ENCODE measurements around the gene WDFY1. TPM values are rescaled to one million over a fixed set of nuclear protein-coding genes. Genes with fewer than 3 reads are reported as not detected.
"Not testable (repeated sequence)": the region's sequence is repeated elsewhere in the genome, so short reads cannot be mapped to it uniquely, and the experiment has no call there.

Gene WDFY1
- total RNA-seq, 1 donor from 2014 or later: 52.6 TPM

DNA sequence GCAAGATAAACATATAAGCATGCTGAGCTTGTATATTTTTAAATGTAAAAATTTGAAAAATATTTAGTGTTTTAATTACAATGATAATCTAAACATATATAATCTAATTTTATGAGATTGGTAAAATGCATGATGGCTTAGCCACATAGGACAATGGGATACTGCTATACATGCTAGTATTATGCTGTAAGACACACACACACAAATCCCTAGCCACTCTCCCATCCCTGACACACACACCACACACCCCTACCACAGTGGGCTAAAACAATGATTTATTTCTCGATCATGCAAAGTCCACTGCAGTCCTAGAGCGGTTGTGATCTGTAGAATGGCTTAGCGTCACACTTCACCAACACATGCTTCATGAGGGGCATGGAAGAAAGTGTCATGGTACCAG, 71.5 kb downstream of the WDFY1 start:
- Histone ChIP-seq H2AFZ (ENCODE audit: low read depth, low read length) (no peak overlapping the region), H3K9me3 (ENCODE audit: insufficient read depth, low read depth, low read length) (no peaks in the 10 kb centered on the region), H3K4me1 (ENCODE audit: insufficient read depth, low read length) (no peaks in the 10 kb centered on the region), H3K4me3 (ENCODE audit: insufficient read depth, low read depth, low read length) (no peak overlapping the region), H3K36me3 (ENCODE audit: insufficient read depth, low read length) (peaks cover 31% of the 10 kb centered on the region), H4K20me1 (ENCODE audit: insufficient read depth, low read length) (no peaks in the 10 kb centered on the region), H3K4me2 (ENCODE audit: low read length) (no peak overlapping the region), H3K27me3 (ENCODE audit: insufficient read depth, low read length) (no peaks in the 10 kb centered on the region), H3K79me2 (ENCODE audit: insufficient read depth, low read length) (no peaks in the 10 kb centered on the region), H3K27ac (ENCODE audit: low read depth, low read length) (no peak overlapping the region), H3K9ac (ENCODE audit: low read length) (no peak overlapping the region)
- no peak for TF ChIP-seq EZH2 (IDR thresholded peaks at IDR 0.05; ENCODE audit: insufficient read depth, low read length)
- TF ChIP-seq, protein P1, sequence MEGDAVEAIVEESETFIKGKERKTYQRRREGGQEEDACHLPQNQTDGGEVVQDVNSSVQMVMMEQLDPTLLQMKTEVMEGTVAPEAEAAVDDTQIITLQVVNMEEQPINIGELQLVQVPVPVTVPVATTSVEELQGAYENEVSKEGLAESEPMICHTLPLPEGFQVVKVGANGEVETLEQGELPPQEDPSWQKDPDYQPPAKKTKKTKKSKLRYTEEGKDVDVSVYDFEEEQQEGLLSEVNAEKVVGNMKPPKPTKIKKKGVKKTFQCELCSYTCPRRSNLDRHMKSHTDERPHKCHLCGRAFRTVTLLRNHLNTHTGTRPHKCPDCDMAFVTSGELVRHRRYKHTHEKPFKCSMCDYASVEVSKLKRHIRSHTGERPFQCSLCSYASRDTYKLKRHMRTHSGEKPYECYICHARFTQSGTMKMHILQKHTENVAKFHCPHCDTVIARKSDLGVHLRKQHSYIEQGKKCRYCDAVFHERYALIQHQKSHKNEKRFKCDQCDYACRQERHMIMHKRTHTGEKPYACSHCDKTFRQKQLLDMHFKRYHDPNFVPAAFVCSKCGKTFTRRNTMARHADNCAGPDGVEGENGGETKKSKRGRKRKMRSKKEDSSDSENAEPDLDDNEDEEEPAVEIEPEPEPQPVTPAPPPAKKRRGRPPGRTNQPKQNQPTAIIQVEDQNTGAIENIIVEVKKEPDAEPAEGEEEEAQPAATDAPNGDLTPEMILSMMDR (IDR thresholded peaks at IDR 0.05; ENCODE audit: insufficient read depth, low read depth, low read length): no peak
- Mint-ChIP-seq H3K4me3 (ENCODE audit: unreplicated experiment) (no peak overlapping the region), H3K36me3 (ENCODE audit: low read depth, unreplicated experiment) (peaks cover 14% of the 10 kb centered on the region), H3K27ac (ENCODE audit: unreplicated experiment) (no peak overlapping the region), H3K4me1 (ENCODE audit: low read depth, unreplicated experiment) (no peaks in the 10 kb centered on the region), H3K9me3 (ENCODE audit: unreplicated experiment) (no peaks in the 10 kb centered on the region), H3K27me3 (ENCODE audit: low read depth, unreplicated experiment) (no peaks in the 10 kb centered on the region)
- DNase-seq (ENCODE audit: low read depth): no peak
- FAIRE-seq: no peak

DNA sequence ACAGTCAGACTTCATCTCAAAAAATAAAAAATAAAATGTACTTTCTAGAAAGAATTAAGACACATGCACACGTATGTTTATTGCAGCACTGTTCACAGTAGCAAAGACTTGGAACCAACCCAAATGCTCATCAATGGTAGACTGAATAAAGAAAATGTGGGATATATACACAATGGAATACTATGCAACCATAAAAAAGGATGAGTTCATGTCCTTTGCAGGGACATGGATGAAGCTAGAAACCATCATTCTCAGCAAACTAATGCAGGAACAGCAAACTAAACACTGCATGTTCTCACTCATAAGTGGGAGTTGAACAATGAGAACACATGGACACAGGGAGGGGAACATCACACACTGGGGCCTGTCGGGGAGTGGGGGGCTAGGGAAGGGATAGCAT, 72.4 kb downstream of the WDFY1 start:
- H3K4me2 ChIP-seq (ENCODE audit: low read length); H3K4me3 ChIP-seq (ENCODE audit: insufficient read depth, low read depth, low read length); H3K27ac Mint-ChIP-seq (ENCODE audit: unreplicated experiment); H3K79me2 ChIP-seq (ENCODE audit: insufficient read depth, low read length); H3K9me3 ChIP-seq (ENCODE audit: insufficient read depth, low read depth, low read length); H3K4me1 Mint-ChIP-seq (ENCODE audit: low read depth, unreplicated experiment); DNase-seq (ENCODE audit: low read depth); H4K20me1 ChIP-seq (ENCODE audit: insufficient read depth, low read length); FAIRE-seq; H3K4me3 Mint-ChIP-seq (ENCODE audit: unreplicated experiment); H3K27me3 ChIP-seq (ENCODE audit: insufficient read depth, low read length); H3K4me1 ChIP-seq (ENCODE audit: insufficient read depth, low read length); H3K27ac ChIP-seq (ENCODE audit: low read depth, low read length); H3K9me3 Mint-ChIP-seq (ENCODE audit: unreplicated experiment); H3K36me3 Mint-ChIP-seq (ENCODE audit: low read depth, unreplicated experiment); H2AFZ ChIP-seq (ENCODE audit: low read depth, low read length); H3K27me3 Mint-ChIP-seq (ENCODE audit: low read depth, unreplicated experiment); H3K9ac ChIP-seq (ENCODE audit: low read length): not testable (repeated sequence)
- H3K36me3 ChIP-seq (ENCODE audit: insufficient read depth, low read length): peaks cover 22% of the 10 kb centered on the region

DNA sequence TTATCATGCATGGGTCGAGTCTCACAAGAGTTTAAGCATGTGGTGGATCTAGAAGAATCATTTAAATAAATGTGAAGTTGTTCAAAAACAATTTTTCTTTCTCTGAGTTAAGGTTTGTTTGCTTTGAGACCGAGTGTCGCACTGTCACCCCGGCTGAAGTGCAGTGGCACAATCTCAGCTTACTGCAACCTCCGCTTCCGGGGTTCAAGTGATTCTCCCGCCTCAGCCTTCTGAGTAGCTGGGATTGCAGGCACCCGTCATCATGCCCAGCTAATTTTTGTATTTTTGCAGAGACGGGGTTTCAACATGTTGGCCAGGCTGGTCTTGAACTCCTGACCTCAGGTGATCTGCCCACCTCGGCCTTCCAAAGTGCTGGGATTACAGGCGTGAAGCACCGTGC, 73.5 kb downstream of the WDFY1 start:
- H3K4me3 ChIP-seq (ENCODE audit: insufficient read depth, low read depth, low read length); H3K36me3 Mint-ChIP-seq (ENCODE audit: low read depth, unreplicated experiment); H3K79me2 ChIP-seq (ENCODE audit: insufficient read depth, low read length); H3K4me1 ChIP-seq (ENCODE audit: insufficient read depth, low read length); H3K9me3 ChIP-seq (ENCODE audit: insufficient read depth, low read depth, low read length); H3K9ac ChIP-seq (ENCODE audit: low read length); H3K4me3 Mint-ChIP-seq (ENCODE audit: unreplicated experiment); H3K27me3 Mint-ChIP-seq (ENCODE audit: low read depth, unreplicated experiment); H3K27ac Mint-ChIP-seq (ENCODE audit: unreplicated experiment); FAIRE-seq; H3K9me3 Mint-ChIP-seq (ENCODE audit: unreplicated experiment); DNase-seq (ENCODE audit: low read depth); H3K27ac ChIP-seq (ENCODE audit: low read depth, low read length); H3K4me1 Mint-ChIP-seq (ENCODE audit: low read depth, unreplicated experiment); H4K20me1 ChIP-seq (ENCODE audit: insufficient read depth, low read length); H2AFZ ChIP-seq (ENCODE audit: low read depth, low read length); H3K27me3 ChIP-seq (ENCODE audit: insufficient read depth, low read length); H3K4me2 ChIP-seq (ENCODE audit: low read length): not testable (repeated sequence)
- peaks cover 18% of the 10 kb centered on the region for H3K36me3 ChIP-seq (ENCODE audit: insufficient read depth, low read length)

All from astrocyte (in vitro differentiated cells and primary cell).